HL-60 (cell line): ENCODE measurements around the gene CSHL1.
"Not testable (repeated sequence)": the region's sequence is repeated elsewhere in the genome, so short reads cannot be mapped to it uniquely, and the experiment has no call there.

ENCODE experiments used
- DNase-seq, 2 experiments: peaks; one replicate each; pipeline ENCODE4 v3.0.0-alpha.2; 2010 to 2020; ENCODE audit warnings: low read depth in 1 of 2, low spot score in 1 of 2
- H3K27ac ChIP-seq: fragments of 250-450 bp; sonication (Bioruptor Pico); replicated peaks from 2 replicates; pipeline ENCODE4 v1.5.1; 2020; ENCODE audit warnings: mild to moderate bottlenecking, moderate library complexity
- H3K27me3 ChIP-seq: fragments of 250-450 bp; sonication (Bioruptor Pico); 2 replicates; pipeline ENCODE4 v1.5.1; 2021; ENCODE audit warnings: mild to moderate bottlenecking, moderate library complexity; ENCODE audit not compliant: insufficient read depth, poor library complexity, severe bottlenecking
- H3K4me3 ChIP-seq: replicated peaks from 2 replicates; pipeline ENCODE4 v1.5.1; 2011; ENCODE audit warnings: mild to moderate bottlenecking, control low read depth, low read length; ENCODE audit not compliant: insufficient read depth
- CTCF ChIP-seq: IDR thresholded peaks from one replicate; pipeline ENCODE4 v1.5.1; 2011; ENCODE audit warnings: low read length, control low read depth, inconsistent platforms; ENCODE audit not compliant: insufficient read depth
- GABPA ChIP-seq: IDR thresholded peaks from 2 replicates; pipeline ENCODE4 v1.6.1; 2012; ENCODE audit warnings: low read depth
- POLR2AphosphoS5 ChIP-seq: IDR thresholded peaks from 2 replicates; pipeline ENCODE4 v1.6.1; 2012; ENCODE audit warnings: low read depth
- REST ChIP-seq: IDR thresholded peaks from 2 replicates; pipeline ENCODE4 v1.6.1; 2012; ENCODE audit warnings: low read depth; ENCODE audit not compliant: insufficient replicate concordance
- SPI1 ChIP-seq: IDR thresholded peaks from 2 replicates; pipeline ENCODE4 v1.6.1; 2012; ENCODE audit warnings: low read depth, mild to moderate bottlenecking, borderline replicate concordance

CSHL1 gene

GRCh38 chr17:63914471-63914870 lies 3.4 kb upstream of the CSHL1 start:
- TF ChIP-seq SPI1 (no peak), GABPA (no peak), CTCF (no peak)
- Histone ChIP-seq H3K27ac (no peak overlapping the region), H3K4me3 (no peak overlapping the region), H3K27me3 (peaks cover 2% of the 10 kb centered on the region)
- DNase-seq: no peak

- peak in 1 of 2 experiments; percentile 21 for DNase-seq
- H3K27me3 ChIP-seq: no peaks in the 10 kb centered on the region
- H3K27ac ChIP-seq: no peak overlapping the region
- TF ChIP-seq POLR2AphosphoS5 (no peak), SPI1 (no peak), REST (no peak), GABPA (no peak), CTCF (peak; percentile 47)
- H3K4me3 ChIP-seq: no peak overlapping the region
These were observed 621 bp upstream of the CSHL1 start for GRCh38 chr17:63911657-63912100.

- Histone ChIP-seq H3K27me3 (no peaks in the 10 kb centered on the region), H3K27ac (no peak overlapping the region), H3K4me3 (no peak overlapping the region)
- no peak for TF ChIP-seq SPI1
- no peak for TF ChIP-seq CTCF
- no peak for TF ChIP-seq POLR2AphosphoS5
- TF ChIP-seq GABPA: no peak
- no peak for TF ChIP-seq REST
- DNase-seq: no peak
These were observed 962 bp downstream of the CSHL1 start for GRCh38 chr17:63910096-63910495.

GRCh38 chr17:63909586-63909985 lies 1.5 kb downstream of the CSHL1 start:
- not testable (repeated sequence) for H3K27ac ChIP-seq

GRCh38 chr17:63907161-63907778 lies 3.8 kb downstream of the CSHL1 start:
- not testable (repeated sequence) for H3K4me3 ChIP-seq, DNase-seq, H3K27me3 ChIP-seq, H3K27ac ChIP-seq

More at GRCh38 chr17:63909586-63909985, 1.5 kb downstream of the CSHL1 start:
- DNase-seq, H3K27me3 ChIP-seq, H3K4me3 ChIP-seq: not testable (repeated sequence)

GRCh38 chr17:63904796-63905195 lies 6.3 kb downstream of the CSHL1 start:
- not testable (repeated sequence) for H3K27me3 ChIP-seq, H3K4me3 ChIP-seq, H3K27ac ChIP-seq, DNase-seq

- not testable (repeated sequence) for H3K27ac ChIP-seq, H3K4me3 ChIP-seq, H3K27me3 ChIP-seq
- peak in 1 of 2 experiments; percentile 24 for DNase-seq
These were observed 7.3 kb downstream of the CSHL1 start for GRCh38 chr17:63903787-63904201.

GRCh38 chr17:63901971-63902370 lies 9.1 kb downstream of the CSHL1 start:
- not testable (repeated sequence) for DNase-seq, H3K27ac ChIP-seq, H3K4me3 ChIP-seq, H3K27me3 ChIP-seq
